Stimulated activated memory B cell treated with anti-CD40 and anti-IgM and Interleukin-4, amounts not matched to agents 10 μg/mL and 1 μg/mL and 100 μg/mL, for 72 hours (primary cell): Measurements from ENCODE around the gene MBD3.
A peak's percentile ranks its signal among the peaks of the same experiment; 100 is the strongest.

Source experiments
- ATAC-seq: fragments of 150-1000 bp; cut with Tn5 transposase; 2 replicates; pipeline ENCODE4 v1.10.0; 2021
- H3K27ac Mint-ChIP-seq: one replicate; pipeline ENCODE4 v1.8.0; 2022; ENCODE audit warnings: mild to moderate bottlenecking, mixed read lengths
- H3K27me3 Mint-ChIP-seq: one replicate; pipeline ENCODE4 v1.8.0; 2022; ENCODE audit warnings: mixed read lengths
- H3K36me3 Mint-ChIP-seq: one replicate; pipeline ENCODE4 v1.8.0; 2022; ENCODE audit warnings: mixed read lengths
- H3K4me1 Mint-ChIP-seq: one replicate; pipeline ENCODE4 v1.8.0; 2022; ENCODE audit warnings: mixed read lengths
- H3K4me3 Mint-ChIP-seq: one replicate; pipeline ENCODE4 v1.8.0; 2022; ENCODE audit warnings: mild to moderate bottlenecking, moderate library complexity, mixed read lengths
- H3K9me3 Mint-ChIP-seq: one replicate; pipeline ENCODE4 v1.8.0; 2022; ENCODE audit warnings: mixed read lengths

The MBD3 gene

DNA sequence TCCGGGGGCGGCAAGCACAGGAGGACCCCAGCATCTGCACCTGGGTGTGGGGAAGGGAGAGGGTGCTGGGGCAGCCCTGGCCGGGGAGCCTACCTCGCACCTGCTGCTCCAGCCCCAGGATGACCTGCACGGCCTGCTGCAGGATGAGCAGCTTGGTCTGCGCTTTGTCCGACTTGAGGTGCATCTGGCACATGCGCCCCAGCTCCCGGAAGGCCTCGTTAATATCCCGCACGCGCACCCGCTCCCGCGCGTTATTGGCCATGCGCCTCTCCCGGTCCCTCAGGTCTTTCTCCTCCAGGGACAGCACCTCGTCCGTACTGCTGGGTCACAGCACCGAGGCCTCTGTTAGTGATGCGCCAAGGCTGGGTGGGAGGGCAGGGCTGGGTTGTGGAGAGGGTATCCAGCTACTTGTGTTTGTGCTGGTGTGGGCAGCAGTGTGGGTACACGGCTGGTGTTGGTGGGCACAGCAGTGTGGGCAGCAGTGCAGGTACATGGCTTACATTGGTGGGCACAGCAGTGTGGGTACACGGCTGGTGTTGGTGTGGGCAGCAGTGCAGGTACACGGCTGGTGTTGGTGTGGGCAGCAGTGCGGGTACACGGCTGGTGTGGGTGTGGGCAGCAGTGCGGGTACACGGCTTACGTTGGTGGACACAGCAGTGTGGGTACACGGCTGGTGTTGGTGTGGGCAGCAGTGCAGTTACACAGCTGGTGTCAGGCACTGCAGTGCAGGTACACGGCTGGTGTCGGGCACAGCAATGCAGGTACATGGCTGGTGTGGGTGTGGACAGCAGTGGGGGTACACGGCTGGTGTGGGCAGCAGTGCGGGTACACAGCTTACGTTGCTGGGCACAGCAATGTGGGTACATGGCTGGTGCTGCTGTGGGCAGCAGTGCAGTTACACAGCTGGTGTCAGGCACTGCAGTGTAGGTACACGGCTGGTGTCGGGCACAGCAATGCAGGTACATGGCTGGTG, 19.7 kb upstream of the MBD3 start:
- peaks cover 70% of the 10 kb centered on the region for H3K36me3 Mint-ChIP-seq
- no peaks in the 10 kb centered on the region for H3K9me3 Mint-ChIP-seq
- ATAC-seq = no peak
- H3K4me1 Mint-ChIP-seq = peaks cover 54% of the 10 kb centered on the region
- no peaks in the 10 kb centered on the region for H3K27me3 Mint-ChIP-seq
- no peak overlapping the region for H3K4me3 Mint-ChIP-seq
- H3K27ac Mint-ChIP-seq = no peak overlapping the region

- H3K4me3 Mint-ChIP-seq = no peak overlapping the region
- H3K27ac Mint-ChIP-seq = no peak overlapping the region
- H3K36me3 Mint-ChIP-seq = peaks cover 59% of the 10 kb centered on the region
Observed at GRCh38 chr19:1611353-1611752, 18.7 kb upstream of the MBD3 start.

DNA sequence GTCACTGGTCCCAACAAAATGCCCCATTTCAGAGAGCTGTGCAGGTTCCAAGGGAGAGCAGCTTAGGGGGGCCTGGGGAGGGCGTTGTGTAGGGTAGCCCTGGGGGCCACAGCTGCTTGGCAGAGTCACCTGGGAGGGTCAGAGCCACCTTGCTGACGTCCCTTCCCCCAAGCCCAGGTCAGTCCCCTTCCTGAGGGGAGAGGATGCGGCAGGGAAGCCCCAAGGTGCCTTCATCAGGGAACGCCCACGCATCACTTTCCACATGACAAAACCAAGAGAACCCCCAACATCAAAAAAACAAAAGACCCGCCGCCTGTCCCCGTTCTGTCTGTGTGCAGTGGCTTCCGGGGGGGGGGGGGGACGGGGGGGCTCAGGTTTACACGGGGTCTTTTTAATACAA, 17.9 kb upstream of the MBD3 start:
- no peak for ATAC-seq
- H3K27ac Mint-ChIP-seq = no peak overlapping the region
- no peaks in the 10 kb centered on the region for H3K9me3 Mint-ChIP-seq
- H3K36me3 Mint-ChIP-seq = peaks cover 53% of the 10 kb centered on the region
- H3K4me3 Mint-ChIP-seq = no peak overlapping the region
- peaks cover 57% of the 10 kb centered on the region for H3K4me1 Mint-ChIP-seq
- H3K27me3 Mint-ChIP-seq = no peaks in the 10 kb centered on the region

More at GRCh38 chr19:1611353-1611752, 18.7 kb upstream of the MBD3 start:
- Mint-ChIP-seq H3K27me3 (no peaks in the 10 kb centered on the region), H3K9me3 (no peaks in the 10 kb centered on the region), H3K4me1 (peaks cover 50% of the 10 kb centered on the region)
- no peak for ATAC-seq

GRCh38 chr19:1609680-1610474, 17.2 kb upstream of the MBD3 start:
- Mint-ChIP-seq H3K4me3 (no peak overlapping the region), H3K27me3 (no peaks in the 10 kb centered on the region), H3K36me3 (peaks cover 46% of the 10 kb centered on the region), H3K9me3 (no peaks in the 10 kb centered on the region), H3K27ac (no peak overlapping the region), H3K4me1 (peaks cover 61% of the 10 kb centered on the region)
- no peak for ATAC-seq

GRCh38 chr19:1609103-1609396, 16.4 kb upstream of the MBD3 start:
- H3K9me3 Mint-ChIP-seq = no peaks in the 10 kb centered on the region
- no peak for ATAC-seq
- H3K36me3 Mint-ChIP-seq = peaks cover 38% of the 10 kb centered on the region
- H3K4me1 Mint-ChIP-seq = peaks cover 64% of the 10 kb centered on the region
- no peak overlapping the region for H3K4me3 Mint-ChIP-seq
- peak overlapping the region; percentile 44 for H3K27ac Mint-ChIP-seq
- H3K27me3 Mint-ChIP-seq = no peaks in the 10 kb centered on the region

DNA sequence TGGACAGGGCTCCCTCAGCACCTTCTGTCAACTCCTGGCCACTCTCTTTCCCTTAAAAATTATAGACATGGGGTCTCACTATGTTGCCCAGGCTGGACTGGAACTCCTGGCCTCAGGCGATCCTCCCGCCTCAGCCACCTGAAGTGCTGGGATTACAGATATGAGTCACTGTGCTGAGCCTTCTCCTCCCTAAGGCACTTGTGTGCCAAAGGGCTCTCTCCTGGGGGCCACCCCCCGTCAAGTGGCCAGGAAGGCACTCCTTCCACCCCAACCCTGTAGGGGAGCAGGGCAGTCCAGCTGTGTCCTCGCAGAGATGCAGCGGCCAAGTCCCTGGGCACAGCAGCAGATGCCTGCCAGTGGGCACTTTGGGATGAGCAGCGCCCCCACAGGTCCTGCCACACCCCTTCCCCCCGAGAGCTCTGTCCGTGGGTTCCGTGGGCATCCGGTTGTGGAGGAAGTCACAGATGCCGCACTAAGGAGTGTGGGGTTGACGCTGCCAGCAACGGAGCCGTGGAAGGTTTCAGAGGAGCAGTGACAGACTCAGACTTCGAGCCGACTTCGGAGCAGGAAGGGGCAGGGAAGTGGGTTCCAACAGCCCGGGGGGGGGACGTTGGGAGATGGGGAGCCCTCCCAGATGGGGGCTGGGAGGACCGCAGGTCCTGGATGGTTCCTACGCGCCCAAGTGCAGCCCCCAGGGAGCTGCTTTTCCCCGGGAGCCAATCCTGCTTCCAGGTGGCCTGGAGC, 15.9 kb upstream of the MBD3 start:
- H3K27ac Mint-ChIP-seq = peak overlapping the region; percentile 44
- no peaks in the 10 kb centered on the region for H3K9me3 Mint-ChIP-seq
- H3K4me3 Mint-ChIP-seq = peak overlapping the region; percentile 12
- H3K4me1 Mint-ChIP-seq = peaks cover 62% of the 10 kb centered on the region
- peaks cover 33% of the 10 kb centered on the region for H3K36me3 Mint-ChIP-seq
- ATAC-seq = no peak
- no peaks in the 10 kb centered on the region for H3K27me3 Mint-ChIP-seq

GRCh38 chr19:1606138-1606651, 13.5 kb upstream of the MBD3 start:
- Mint-ChIP-seq H3K4me3 (peak overlapping the region; percentile 95), H3K9me3 (no peaks in the 10 kb centered on the region), H3K27ac (peak overlapping the region; percentile 94), H3K27me3 (no peaks in the 10 kb centered on the region), H3K36me3 (peaks cover 16% of the 10 kb centered on the region), H3K4me1 (peaks cover 61% of the 10 kb centered on the region)
- no peak for ATAC-seq

DNA sequence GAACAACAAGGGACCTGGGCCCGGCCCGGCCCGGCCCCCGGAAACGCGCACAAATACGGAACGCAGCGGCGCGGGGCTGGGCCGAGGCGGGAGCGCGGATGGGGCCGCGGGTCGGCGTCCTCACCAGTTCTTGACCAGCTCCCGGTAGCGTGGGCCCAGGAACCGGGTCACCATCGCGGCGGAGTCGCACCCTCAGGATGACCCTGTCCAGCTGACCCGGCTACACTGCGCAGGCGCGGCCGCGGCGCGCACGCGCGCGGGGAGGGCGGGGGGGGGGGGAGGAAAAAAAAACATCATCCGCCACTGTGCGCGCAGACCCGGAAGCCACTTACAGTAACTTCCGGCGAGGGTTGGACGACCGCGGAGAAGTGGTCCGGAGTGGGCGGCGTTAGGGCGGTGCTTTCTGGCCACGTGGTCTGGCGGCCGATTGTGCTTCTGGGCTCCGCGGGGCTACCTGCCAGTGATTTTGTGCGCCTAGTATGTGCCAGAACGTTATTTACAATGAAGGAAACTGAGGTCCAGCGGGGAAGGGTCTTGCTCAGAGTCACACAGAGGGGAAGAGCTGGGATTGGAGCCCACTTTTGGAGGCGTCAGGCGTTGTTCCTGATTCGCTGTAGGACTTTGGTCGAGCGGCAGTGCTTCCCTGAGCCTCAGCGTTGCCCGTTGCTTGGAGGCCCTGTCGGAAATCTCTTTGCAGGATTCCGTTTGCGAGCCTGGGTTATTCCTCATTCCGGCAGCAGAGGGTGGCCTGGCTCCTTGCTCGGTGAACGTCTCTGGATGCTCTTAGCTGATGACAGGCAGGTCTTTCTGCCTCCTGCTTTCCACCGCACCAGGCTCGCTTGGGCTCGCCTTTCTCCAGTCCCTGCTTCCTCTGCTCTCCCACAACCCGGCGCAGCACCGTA, 12.8 kb upstream of the MBD3 start, which contains the start of gene UQCR11:
TSS of gene UQCR11 (minus strand) at position 227 of the 902 bp plus-strand sequence. CDS start at position 174, 53 bp downstream.
- peak within 1 kb of the TSS; percentile 94 for H3K27ac Mint-ChIP-seq
- peaks cover 9% of the 10 kb centered on the region for H3K36me3 Mint-ChIP-seq
- no peaks in the 10 kb centered on the region for H3K27me3 Mint-ChIP-seq
- H3K9me3 Mint-ChIP-seq = no peaks in the 10 kb centered on the region
- H3K4me1 Mint-ChIP-seq = peaks cover 59% of the 10 kb centered on the region
- peak; percentile 95 for ATAC-seq
- H3K4me3 Mint-ChIP-seq = peak within 1 kb of the TSS; percentile 95

GRCh38 chr19:1602091-1602707, 9.5 kb upstream of the MBD3 start:
- Mint-ChIP-seq H3K4me3 (no peak overlapping the region), H3K9me3 (no peaks in the 10 kb centered on the region), H3K4me1 (peaks cover 42% of the 10 kb centered on the region), H3K36me3 (peaks cover 8% of the 10 kb centered on the region), H3K27ac (no peak overlapping the region), H3K27me3 (no peaks in the 10 kb centered on the region)
- ATAC-seq = no peak

- H3K27me3 Mint-ChIP-seq = no peaks in the 10 kb centered on the region
Observed at GRCh38 chr19:1601613-1602064, 9.0 kb upstream of the MBD3 start.

GRCh38 chr19:1599460-1599846, 6.8 kb upstream of the MBD3 start:
- Mint-ChIP-seq H3K36me3 (peaks cover 22% of the 10 kb centered on the region), H3K4me3 (no peak overlapping the region), H3K4me1 (peaks cover 26% of the 10 kb centered on the region), H3K9me3 (no peaks in the 10 kb centered on the region), H3K27me3 (no peaks in the 10 kb centered on the region), H3K27ac (no peak overlapping the region)
- no peak for ATAC-seq

More at GRCh38 chr19:1601613-1602064, 9.0 kb upstream of the MBD3 start:
- Mint-ChIP-seq H3K27ac (no peak overlapping the region), H3K9me3 (no peaks in the 10 kb centered on the region), H3K4me1 (peaks cover 43% of the 10 kb centered on the region), H3K36me3 (peaks cover 12% of the 10 kb centered on the region), H3K4me3 (no peak overlapping the region)
- no peak for ATAC-seq

DNA sequence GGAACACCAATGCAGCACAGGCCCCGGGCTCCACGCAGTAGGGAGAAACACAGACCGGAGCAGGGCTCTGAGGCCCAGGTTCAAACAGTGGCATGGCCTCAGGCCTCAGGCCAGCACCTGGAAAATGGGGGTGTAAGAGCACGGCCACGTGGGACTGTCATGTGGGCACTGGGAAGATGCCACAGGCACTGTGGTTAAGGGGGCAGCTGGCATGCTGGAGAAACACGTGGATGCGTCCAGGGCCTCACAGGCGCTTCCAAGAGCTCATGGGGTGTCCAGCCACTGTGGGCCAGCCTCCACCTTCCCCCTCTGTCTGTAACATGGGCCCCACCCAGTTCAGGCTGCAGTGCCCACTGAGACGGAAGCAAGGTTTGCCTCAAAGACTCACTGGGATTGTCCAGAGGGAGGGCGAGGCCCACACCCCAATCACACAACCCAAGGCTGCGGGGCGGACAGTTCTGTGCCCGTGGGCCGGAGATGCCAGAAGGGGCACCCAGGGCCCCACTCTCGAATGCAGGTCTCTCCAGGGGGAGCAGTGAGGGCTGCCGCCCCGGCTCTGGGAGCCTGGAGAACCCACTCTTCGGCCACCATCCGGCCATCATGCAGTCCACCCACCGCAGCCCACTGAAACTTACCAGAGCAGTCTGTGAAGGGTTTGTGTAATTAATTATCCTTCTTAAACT, 6.3 kb upstream of the MBD3 start:
- no peak overlapping the region for H3K27ac Mint-ChIP-seq
- peaks cover 20% of the 10 kb centered on the region for H3K4me1 Mint-ChIP-seq
- H3K27me3 Mint-ChIP-seq = no peaks in the 10 kb centered on the region
- H3K4me3 Mint-ChIP-seq = no peak overlapping the region
- ATAC-seq = peak; percentile 17
- H3K9me3 Mint-ChIP-seq = no peaks in the 10 kb centered on the region
- peaks cover 22% of the 10 kb centered on the region for H3K36me3 Mint-ChIP-seq

DNA sequence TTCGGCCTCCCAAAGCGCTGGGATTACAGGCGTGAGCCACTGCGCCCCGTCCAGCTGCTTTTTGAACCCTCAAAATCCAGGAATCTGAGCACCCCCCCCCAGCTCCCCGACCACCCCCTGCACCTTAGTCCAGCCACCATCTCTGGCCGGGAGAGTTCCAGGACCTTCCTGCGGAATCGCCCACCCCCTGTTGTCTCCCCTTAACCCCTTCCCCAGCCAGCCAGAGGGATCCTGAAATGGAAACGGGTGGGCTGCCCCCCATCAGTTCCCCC, 772 bp upstream of the MBD3 start:
- Mint-ChIP-seq H3K4me1 (peaks cover 42% of the 10 kb centered on the region), H3K27me3 (no peaks in the 10 kb centered on the region), H3K36me3 (peaks cover 22% of the 10 kb centered on the region), H3K27ac (peak overlapping the region; percentile 92), H3K4me3 (peak overlapping the region; percentile 92), H3K9me3 (no peaks in the 10 kb centered on the region)
- ATAC-seq = no peak
